Middle frontal gyrus (tissue), 1 donor: Measurements from ENCODE around the gene GGT5.
"Not testable (repeated sequence)": the region's sequence is repeated elsewhere in the genome, so short reads cannot be mapped to it uniquely, and the experiment has no call there.

Experiments used
- DNase-seq: peaks from one replicate; pipeline ENCODE4 v3.0.0-alpha.2; 2015; ENCODE audit warnings: low spot score; ENCODE audit errors: extremely low spot score

GGT5 gene

DNA sequence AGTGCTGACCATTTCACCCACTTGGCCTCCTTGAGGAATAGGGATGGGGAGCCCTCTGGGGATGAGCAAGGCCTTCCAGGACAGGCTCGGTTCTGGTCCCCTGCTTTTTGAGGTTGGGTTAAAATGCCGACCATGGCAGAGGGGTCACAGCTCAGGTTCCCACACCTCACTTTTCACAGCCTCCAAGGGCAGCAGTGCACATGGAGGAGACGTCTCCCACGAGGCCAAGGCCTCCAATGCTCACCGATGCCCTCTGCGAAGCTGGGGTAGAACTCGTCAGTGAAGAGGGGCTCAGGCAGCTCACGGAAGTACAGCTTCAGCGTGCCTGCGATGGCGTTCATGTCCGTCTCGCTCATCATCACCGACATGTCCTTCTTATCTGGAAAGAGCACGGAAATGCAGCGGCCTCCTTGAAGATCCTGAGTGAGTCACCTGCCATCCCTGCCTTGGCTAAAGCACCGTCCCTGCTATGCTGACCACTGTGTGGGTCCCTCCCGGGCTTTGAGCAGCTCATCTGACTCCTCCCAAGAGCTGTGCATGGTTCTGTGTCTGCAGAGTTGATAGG, 17.4 kb upstream of the GGT5 start:
- DNase-seq, result not testable (repeated sequence)

DNA sequence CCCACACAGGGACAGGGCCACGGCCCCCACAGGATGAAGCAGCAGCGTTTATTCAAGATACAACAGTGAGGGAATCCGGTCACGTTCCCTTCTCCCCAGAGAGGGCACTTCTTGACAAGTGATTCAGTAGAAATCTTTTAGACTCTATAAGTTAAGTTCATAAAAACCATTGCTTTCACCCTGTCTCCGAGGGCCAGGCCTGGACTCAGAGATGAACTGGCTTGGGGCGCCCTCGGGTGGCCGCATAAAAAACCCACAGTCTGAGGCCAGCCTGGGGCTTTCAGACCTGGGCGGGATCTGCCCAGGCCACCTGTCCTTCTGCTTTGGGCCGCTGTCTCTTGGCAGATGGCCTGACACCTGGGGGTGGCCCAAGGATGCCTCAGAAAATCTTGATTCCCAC, 14.6 kb upstream of the GGT5 start:
- DNase-seq, result not testable (repeated sequence)

DNA sequence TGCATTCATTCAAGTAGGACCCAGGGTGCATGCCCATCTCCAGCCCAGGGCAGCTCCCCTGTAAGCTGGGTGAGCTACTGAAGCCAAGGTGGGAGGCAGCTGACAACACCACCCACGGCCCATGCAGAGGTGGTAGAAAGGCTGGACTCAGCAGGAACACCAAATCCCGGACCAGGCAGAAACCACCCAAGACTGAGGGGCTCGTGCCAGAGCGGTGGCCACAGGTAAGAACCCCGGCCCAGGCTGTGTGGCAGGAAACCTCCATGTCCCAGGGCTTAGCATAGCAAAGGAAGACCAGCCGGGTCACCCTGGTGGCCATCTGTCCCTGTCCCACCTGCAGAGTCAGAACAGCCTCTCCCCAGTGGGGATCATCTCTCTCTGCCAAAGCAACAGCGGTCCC, 11.9 kb upstream of the GGT5 start:
- not testable (repeated sequence) for DNase-seq

DNA sequence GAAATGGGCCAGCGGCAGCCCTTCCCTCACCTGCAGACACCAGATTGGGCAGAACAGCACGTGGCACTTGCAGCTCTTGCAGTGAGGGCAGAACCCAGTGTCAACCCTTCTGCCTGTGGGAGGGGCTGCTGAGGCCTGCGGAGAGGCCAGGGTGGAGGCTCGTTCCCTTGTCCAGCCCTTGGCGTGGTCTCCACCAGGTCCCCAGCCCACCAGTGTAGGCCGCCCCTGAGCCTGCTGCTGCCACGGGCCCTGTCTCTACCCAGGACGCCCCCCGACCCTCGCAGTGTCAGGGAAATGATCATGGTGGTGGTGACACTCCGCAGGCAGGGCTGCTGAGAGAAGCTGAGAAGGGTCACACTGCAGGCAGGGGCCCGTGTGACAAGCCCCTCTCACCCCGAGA, 11.3 kb upstream of the GGT5 start:
- not testable (repeated sequence) for DNase-seq

DNA sequence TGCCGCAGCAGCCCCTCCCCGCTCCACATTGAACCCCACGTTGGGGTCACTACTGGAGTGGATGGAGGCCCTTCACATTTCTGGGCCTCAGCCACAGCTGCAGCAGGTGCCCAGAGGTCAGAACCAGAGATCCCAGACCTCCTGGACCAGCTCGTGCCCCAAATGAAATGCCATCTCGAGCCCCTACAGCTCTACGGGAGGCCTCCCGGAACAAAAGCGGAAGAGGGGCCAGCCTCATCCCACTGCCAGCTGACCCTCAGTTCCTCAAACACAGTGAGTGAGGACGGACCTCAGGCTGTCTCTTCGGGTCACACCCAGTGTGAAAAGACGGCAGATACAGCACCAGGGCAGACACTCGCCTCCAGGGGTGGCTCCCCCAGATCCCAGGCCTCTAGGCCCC, 8.2 kb upstream of the GGT5 start:
- not testable (repeated sequence) for DNase-seq

DNA sequence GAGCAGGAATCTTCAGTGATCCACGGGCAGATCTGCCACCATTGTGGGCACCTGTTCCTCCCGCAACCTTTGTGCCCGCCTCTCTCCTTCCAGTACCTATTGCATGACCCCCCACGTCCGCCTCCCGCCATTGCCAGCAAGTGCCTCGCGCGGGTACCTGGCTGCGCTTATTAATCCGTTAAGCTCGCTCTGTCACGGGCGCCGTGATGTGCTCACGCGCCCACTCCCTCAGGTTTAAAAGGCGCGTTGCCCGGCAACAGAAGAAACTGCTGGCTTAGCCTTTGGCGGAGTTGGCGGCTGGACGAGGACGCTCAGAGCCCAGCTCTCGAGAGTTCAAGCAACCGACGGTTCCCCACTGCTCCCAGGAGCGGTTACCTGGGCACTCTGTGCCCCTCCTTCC, 6.4 kb upstream of the GGT5 start:
- not testable (repeated sequence) for DNase-seq

DNA sequence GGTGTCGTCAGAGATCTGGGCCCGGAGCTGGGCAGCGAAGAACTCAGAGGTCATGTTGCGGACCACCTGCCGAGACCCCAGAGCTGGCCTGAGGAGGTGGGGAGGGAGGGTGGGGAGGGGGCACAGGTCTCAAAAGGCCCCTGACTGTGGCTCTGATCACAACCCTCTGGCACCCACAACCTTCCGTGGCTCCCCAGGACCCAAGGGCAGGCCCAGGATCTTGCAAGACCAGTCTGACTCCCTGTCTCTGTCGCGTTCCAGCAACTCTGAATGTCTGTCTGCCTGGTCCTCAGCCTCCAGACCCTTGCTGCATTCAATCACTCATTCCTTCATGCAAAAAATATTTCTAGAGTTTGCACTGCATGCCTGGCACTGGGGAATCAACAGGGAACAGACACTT, 4.5 kb upstream of the GGT5 start:
- not testable (repeated sequence) for DNase-seq

DNA sequence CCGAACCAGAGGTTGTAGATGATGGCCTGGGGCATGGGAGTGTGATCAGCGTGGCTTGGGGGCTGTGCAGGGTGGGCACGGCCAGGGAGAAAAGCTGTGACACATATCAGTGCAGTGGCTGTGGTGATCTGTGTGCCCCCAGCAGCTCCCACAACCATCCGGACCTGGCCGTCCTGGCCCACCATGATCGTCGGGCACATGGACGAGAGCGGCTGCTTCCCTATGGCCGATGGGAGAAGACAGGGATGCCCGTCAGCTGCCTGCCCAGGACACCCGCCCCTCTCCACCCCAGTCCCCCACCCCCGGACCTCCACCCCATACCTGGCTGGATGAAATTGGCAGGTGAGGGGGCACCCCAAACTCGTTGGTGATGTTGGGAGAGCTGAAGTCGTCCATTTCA, 3.7 kb upstream of the GGT5 start:
- not testable (repeated sequence) for DNase-seq

DNA sequence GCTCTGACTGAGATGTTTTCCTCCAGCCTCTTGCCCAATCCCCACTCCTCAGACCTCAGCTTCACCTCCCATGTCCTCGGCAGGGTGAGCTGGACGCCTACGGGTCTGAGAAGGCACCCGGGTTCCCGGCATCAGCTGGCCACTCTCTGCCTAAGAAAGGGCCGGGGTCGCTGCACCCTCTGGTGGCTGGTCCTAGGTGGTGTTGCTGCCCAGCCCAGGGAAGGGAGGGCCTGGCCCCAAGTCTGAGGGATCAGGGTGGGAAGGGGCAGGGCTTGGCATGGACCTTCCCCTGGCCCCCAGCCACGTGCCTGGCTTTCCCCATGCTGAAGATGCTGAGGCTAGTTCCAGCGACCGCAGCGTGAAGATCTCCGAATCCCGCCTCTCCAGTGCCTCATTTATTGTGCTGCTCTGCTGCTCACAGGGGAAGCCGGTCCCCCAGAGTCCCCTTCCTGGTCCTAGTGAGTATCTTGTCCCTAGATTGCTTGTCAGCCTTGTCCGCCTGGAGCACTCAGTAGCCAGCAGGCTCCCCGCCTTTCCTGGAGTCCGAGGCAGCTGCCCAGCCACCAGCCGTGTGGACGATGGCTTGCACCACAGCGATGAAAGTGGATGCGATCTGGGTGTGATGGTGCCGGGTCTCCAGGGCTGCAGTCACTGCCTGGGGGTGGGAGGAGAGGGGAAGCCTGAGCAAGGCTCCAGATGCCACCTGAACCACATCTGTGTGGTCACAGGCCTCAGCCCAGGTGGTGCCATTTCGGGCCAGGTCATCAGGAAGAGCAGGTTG, 2.9 kb upstream of the GGT5 start:
- peak; percentile 27 for DNase-seq

DNA sequence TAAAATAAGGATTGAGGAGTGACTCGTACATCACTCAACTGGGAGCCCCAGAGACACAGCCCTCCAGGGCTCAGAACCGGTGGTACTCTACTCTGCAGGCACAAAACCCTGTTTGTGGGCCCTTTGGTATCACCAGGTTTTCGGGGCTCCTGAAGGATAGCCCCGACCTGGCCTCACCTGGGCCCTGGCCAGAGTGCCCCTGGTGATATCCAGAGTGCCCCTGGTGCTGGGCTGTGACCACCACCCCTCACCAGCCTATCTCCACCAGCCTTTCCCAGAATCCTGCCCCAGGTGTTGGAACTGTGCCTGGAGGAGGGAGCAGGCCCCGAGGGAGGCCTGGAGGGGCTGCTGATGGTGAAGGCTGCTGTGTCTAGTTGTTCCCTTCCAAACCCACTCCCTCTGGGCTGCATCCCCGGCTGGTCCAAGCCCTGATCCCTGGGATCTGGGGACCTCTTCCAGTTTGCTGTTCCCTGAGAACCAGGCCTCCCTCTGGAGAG, 2.2 kb upstream of the GGT5 start:
- DNase-seq, result no peak

DNA sequence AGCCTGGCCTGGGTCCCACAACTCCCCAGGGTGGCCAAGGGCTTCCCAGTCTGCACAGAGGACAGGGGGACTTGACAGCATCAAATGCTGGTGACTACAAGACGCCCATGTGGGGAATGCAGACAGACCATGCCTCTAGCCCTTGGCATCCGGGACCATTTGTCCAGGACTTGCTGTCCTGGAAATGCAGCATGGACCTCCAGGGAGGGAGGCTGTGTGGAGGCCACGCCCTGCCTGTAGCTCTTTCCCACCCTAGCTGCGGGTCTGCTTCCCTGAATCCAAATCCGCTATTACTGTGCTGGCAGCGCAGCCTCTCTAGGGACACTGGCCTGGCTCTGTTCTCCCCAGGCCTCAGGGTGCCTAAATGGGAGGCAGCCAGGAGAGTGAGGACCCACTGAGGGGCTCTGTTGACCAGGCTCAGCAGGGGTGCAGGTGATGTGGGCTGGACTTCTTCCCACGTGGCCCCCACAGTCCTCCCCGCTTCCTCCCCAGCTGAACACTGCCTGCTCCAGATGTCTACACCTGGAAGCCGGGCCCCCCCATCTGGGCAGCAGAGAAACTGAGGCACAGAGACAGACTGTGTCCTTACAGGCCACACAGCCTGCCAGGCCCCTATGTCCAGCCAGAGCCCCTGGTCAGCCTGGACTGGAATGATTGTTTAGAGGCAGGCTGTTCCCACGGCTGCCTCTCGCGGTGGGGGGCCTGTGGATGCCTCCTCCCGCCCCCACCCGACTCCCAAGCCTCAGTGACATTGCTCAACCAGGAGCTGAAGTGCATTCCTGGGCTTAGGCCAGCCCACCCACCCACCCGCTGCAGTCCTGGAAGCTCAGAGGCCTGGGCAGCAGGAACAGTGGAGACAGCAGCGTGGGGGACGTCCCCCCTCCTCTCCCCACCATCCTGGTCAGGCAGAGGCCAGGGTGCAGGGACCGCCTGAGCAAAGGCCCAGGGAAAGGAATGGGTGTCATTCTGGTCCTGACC, 991 bp upstream of the GGT5 start:
- DNase-seq, result not testable (repeated sequence)

DNA sequence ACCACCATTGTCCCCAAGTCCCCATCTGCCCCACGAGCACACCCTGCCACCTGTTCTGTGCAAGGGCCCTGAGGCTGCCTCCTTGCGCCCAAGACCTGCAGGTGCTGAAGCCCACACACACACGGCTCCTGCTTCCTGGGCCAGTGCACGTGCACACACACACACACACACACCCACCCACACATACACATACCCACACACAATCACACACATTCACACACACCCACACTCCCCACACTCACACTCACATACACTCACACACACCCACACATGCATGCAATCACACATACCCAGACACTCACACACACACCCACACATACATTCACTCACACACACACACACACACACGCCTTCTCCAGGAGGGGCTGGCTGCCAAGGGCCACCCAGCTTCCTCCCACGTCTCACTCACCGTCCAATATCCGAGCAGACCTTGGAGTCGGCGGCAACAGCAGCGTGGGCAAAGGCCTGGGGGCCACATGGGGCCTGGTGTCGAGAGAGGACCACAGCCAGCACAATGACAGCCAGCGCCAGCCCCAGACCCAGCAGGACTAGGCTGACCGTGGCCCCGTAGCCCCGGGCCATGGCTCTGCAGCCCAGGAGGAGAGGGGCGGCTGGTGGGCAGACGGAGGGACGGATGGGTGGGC, 616 bp downstream of the GGT5 start:
- no peak for DNase-seq

DNA sequence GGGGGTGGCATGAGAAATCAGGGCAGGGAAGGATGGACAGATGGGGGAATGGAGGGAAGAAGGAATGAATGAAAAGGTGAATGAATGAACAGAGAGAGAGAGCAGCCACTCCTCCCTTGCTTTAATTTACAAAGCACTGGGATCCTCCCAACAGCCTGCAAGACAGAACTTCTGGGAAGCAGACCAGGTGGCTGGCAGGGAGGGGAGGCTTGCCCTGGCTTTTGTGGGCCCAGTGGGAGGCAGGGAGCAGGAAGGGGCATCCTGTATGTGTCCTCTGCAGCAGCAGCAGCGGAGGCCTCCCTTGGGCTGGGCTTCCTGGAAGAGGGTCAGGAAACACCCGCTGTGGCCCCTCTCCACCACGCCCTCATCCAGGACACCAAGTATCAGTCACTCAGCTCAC, 1.5 kb downstream of the GGT5 start:
- not testable (repeated sequence) for DNase-seq

DNA sequence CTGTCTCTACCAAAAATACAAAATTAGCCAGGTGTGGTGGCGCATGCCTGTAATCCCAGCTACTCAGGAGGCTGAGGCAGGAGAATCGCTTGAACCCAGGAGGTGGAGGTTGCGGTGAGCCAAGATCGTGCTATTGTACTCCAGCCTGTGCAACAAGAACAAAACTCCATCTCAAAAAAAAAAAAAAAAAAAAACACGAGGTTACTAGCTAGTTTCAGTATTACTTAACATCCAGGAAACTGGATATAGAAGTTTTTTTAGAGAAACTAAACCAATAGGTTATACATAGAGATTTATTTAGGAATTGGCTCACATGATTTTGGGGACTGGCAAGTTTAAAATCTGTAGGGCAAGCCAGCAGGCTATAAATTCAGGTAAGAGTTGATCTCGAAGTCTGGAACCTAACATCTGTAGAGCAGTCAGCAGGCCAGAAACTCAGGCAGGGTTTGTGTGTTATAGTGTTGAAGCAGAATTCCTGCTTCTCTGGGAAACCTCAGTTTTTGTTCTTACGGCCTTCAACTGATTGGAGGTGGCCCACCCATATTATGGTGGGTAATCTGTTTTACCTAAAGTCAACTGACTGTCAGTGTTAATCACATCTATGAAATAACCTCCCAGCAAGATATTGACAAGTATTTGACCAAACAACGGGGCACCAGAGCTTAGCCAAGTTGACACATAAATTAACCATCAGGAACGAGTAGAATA, 3.7 kb downstream of the GGT5 start:
- not testable (repeated sequence) for DNase-seq

DNA sequence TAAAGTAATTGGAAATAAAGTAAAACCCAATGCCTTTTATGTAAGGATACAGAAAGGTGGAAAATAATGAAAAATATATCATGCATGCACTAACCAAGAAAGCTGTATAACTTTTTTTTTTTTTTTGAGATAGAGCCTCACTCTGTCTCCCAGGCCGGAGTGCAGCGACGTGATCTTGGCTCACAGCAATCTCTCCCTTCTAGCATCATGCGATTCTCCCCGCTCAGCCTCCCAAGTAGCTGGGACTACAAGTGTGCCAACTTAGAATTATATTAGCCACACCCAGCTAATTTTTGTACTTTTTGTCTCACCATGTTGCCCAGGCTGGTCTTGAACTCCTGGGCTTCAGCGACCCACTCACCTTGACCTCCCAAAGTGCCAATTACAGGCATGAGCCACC, 4.5 kb downstream of the GGT5 start:
- no peak for DNase-seq

DNA sequence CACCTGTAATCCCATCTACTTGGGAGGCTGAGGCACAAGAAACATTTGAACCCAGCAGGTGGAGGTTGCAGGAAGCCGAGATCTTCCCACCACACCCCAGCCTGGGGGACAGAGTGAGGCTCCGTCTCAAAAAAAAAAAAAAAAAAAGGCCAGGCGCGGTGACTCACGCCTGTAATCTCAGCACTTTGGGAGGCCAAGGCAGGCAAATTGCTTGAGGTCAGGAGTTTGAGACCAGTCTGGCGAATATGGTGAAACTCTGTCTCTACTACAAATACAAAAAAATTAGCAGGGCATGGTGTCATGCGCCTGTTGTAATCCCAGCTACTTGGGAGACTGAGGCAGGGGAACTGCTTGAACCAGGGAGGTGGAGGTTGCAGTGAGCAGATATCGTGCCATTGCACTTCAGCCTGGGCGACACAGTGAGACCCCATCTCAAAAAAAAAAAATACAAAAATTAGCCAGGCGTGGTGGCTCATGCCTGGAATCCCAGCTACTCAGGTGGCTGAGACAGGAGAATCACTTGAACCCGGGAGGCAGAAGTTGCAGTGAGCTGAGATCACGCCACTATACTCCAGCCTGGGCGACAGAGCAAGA, 6.7 kb downstream of the GGT5 start:
- DNase-seq, result not testable (repeated sequence)

DNA sequence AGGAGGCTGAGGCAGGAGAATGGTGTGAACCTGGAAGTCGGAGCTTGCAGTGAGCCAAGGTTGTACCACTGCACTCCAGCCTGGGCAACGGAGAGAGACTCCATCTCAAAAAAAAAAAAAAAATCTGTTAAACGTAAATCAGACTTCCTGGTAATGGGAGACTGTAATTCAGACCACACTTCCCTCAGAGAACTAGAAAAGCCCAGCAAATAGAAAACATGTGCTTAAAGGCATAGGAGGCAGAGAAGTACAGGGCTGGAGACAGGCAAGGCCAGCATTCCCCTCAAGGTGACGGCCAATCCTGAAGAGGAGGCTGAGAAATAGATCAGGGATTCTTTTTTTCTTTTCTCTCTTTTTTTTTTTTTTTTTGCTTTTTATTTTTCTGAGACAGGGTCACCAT, 8.2 kb downstream of the GGT5 start:
- DNase-seq, result no peak

DNA sequence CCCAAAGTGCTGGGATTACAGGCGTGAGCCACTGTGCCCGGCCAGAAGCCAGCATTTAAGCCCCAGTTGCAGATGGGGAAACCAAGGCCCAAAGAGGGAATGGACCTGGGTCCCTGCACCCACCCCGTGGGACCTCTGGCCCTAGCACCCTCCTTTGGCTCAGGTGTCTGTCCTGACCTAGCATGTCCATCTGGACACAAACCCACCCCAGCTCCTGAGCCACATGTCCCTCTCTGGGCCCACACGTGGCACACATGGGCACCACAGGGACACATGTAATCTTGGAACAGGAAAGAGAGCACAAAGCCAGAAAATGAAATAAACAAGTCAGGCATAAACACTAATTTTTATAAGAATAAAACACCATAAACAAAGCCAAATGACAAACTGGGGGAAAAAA, 9.6 kb downstream of the GGT5 start:
- DNase-seq, result no peak

DNA sequence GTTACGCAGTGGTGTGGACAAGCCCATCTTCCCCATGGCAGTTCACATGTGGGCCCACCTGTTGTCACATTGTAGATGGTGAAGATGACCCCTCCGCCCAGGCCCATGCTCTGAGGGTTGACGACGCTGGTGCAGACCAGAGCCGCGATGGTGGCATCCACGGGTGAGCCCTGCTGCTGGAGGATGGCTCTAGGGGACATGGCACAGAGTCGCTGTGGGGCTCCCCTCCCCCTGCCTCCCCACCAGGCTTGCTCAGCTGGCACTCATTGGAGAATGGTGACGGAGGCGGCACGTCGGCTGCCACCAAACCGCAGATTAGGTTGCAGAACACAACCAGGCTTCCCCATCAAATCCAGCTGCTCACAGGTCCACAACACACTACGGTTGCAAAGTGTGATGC, 11.1 kb downstream of the GGT5 start:
- no peak for DNase-seq

DNA sequence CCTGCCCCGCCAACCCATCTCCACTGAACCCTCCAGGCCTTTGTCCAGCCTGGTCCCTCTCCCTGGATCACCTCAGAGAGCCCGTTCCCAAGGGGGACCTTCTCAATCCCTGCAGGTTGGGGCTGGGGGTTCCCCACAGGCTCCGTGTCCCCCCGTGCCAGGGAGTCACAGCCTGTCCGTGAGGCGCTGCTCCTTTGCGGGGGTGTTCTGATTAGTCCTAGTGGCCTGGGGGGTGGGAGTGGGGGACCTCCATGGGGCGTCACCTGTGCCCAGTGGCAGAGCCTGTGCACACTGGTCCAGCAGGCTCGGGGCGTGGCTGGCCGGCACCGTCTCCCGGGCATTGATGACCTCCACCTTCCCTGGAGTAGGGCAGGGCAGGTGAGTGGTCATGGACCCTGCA, 11.6 kb downstream of the GGT5 start:
- no peak for DNase-seq
